Effector CD4-positive, alpha-beta T cell (primary cell): Measurements from ENCODE around the gene PARD3B.

ENCODE experiments used
- DNase-seq: peaks from one replicate; pipeline ENCODE4 v3.0.0-alpha.2; 2020

The PARD3B gene

GRCh38 chr2:205375461-205376448 lies 830.5 kb downstream of the PARD3B start:
- DNase-seq = no peak

- no peak for DNase-seq
Observed at GRCh38 chr2:205377324-205377723, 832.0 kb downstream of the PARD3B start.

DNA sequence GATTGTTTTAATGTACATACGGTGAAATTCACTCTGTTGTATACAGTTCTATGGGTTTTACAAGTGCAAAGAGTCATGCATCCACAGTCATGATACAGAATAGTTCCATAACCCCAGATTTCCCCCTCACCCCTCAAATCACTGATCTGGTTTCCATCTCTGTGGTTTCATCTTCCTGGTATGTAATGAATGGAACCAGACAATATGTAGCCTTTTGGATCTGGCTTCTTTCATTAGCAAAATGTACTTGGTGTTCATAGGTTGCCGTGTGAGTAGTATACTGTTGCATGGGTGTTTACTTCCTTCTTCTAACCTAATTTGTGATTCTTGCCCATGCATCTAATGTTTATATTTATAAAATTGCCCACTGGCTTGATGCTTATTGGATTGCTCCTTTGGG lies 838.3 kb downstream of the PARD3B start:
- DNase-seq = no peak

DNA sequence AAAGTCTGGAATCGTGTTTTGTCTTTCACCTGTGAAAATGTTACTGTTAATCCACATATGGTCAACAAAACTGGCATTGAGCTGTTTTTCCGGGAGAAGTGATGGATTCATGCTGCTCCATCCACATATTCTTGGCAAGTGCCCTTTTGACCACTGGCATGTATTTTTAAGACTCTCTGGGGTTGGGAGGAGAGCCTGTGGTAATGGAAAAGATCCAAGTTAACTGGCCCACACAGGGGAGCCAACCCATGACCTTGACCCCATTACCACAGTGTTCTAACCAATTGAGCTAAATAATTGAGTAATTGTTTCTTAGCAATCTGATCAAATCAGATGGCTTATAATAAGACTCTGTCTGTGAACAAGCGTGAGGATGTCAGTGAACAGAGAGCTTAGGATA lies 840.8 kb downstream of the PARD3B start:
- no peak for DNase-seq

DNA sequence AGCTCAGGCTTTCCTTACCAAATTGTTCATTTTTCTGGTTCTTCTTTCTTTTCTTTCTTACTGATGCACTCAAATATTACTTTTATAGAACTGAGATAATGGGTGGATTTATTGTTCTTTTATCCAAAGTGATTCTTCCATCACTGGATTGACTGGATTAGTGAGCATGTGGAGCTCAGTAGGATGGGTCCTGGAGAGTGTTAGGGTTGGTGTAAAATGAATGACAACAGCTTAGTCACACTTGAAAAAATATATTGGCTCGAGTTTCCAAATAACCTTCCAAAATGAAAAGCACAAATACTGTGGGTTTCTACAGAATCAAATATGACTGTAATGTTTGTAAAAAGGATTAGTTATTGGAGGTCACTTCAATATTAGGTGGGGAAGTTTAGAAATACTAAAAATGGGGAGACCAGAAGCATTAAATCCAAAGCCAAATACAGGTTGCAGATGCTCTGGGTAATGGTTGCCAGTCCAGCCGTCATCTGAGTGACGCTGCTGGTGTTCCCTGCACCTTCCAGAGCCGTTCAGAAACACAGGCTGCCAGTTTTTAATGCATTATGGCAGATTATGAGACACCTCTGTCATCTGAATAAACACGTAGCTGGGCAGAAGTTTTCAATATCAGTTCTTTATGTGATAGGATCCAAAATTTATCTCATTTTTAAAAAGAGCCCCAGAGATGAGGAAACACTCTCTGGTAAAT lies 842.2 kb downstream of the PARD3B start:
- no peak for DNase-seq

GRCh38 chr2:205390866-205391265 lies 845.6 kb downstream of the PARD3B start:
- no peak for DNase-seq

GRCh38 chr2:205401511-205401910 lies 856.2 kb downstream of the PARD3B start:
- no peak for DNase-seq

DNA sequence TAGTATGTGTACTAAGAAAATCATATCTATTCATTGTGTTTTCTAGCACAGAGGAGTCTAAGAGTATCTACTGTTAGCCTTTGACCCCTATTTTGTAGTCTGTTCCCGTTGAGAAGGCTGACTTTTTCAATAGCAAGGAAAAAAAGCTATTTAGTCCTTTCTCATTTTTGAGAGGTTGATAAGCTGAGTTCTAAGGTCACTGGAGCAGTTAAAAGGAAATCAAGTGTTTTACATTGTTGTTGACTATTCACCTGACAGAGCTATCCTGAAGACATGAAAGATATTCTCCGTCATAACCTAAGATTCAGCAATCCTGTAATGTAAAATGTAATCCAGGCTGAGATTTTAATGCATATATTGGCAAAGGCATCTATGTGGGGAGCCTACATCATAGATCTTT lies 856.7 kb downstream of the PARD3B start:
- no peak for DNase-seq

GRCh38 chr2:205403244-205403825 lies 858.1 kb downstream of the PARD3B start:
- no peak for DNase-seq

DNA sequence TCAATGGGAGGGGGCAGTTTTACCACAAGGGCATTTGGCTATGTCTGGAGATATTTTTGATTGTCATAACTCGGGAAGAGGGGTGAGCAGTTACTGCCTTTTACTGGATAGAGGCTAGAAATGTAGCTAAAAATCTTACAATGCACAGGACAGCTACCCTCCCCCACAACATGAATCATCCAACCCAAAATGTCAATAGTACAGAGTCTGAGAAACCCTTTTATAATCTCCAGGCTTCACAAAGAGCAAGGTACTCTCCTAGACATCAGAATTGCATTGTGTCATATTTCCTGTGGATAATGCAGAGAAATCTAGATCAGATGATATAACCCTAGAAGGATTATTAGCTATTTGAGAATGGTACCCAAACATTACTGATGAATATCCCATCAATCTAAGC lies 859.9 kb downstream of the PARD3B start:
- DNase-seq = no peak

DNA sequence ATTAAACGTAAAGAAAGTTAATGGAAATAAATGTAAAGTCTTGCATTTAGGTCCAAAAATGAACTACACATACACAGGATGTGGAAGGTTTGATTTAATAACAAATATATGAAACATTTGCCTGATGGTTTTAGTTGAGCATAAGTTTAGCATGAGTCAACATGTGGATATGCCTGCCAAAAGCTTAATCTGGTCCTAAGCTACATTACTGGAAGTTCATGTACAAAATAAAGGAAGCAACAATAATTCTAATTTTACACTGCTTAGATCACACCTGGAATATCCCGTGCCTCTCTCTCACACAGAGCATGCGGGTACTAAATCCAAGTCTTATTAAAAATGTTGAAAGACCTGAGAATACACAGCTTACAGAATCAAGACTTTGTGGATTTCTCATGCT lies 860.5 kb downstream of the PARD3B start:
- no peak for DNase-seq

- no peak for DNase-seq
Observed at GRCh38 chr2:205407984-205408383, 862.7 kb downstream of the PARD3B start.

DNA sequence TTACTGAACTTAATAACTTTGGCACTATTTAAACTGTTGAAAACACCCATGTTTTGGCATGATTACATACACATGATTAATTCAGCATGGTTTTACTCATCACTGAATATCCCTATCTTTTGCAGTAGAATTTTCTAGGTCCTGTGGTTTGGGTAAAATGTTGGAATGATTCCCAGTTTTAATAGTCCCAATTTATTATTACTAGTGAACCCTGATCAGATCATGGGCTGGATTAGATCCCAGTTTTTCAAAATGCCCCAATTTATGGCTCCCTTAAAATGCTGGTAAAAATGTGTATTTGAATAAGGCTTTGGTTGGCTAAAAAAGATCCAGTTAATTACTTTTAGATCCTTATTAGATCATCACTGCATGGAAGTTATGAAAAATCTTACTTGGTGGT lies 863.4 kb downstream of the PARD3B start:
- no peak for DNase-seq

DNA sequence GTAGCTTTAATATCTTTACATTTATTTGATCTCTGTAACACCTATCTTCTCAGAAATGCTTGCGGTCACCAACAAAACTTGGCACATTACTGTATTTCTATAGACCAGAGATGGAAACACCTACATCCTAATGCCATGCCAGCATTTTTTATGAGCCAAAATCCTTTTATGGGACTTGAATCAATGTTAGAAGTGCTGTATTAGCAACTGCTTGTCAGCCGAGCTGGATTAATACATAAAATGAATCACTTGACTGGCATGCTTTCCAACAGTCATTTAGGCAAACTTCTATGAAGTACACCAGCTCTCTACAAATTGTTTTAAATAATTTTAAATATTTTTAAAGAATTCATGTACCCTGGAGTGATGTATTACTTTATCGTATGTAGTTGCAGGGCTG lies 864.1 kb downstream of the PARD3B start:
- no peak for DNase-seq

DNA sequence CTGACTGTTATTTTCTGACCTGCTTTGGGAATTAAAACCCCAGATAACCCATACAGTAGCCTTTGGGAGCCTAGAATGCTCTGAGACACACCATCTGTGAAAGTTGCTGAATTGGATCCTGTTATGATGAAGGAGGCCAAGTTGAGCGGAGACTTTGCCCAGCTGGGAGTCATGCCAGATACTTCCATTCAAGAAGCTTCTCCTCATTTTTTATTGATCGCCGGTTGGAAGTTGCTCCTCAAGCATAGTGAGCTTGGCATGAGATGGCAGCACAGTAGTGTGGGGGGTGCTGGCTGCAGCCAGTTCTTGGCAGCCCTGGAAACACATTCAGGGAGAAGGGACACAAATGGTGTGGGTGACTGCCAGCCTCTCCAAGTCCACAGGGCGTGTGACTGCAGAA lies 866.3 kb downstream of the PARD3B start:
- no peak for DNase-seq

DNA sequence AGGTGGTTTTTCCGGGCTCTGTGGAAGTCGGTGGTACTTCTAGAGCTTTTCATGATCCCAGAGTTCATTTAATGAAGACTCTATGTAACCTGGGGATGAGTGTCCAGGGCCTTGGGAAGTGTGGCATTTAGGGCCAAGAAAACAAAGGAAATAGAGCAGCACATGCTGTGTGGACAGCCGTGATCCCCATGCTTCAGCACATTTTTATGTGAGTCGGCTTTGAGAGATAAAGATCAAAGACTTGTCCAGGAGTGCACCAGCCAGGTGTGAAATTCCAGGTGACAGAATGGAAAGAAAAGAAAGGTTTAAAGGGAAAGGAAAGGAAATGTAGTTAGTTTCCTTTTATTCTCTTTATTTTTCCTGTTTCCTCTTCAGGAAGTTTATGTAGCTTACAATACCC lies 879.1 kb downstream of the PARD3B start:
- no peak for DNase-seq

DNA sequence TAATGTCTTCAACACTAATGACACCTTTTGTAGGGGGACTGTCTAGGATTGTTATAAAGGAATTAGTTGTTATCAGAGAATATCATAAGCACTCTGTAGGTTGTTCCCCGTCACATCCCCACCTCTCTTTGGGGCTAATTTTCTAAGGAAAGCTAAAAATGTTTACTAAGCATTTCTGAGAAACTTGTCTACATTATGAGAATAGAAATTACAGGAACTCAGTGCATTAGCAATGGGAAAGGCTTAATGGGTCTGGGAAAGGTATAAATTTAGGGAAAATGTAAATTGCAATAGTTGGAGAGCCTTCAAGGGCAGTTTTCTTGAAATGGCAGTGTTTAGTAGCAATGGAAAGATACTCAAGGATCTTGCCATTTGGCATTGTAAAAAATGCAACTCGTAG lies 879.8 kb downstream of the PARD3B start:
- no peak for DNase-seq

DNA sequence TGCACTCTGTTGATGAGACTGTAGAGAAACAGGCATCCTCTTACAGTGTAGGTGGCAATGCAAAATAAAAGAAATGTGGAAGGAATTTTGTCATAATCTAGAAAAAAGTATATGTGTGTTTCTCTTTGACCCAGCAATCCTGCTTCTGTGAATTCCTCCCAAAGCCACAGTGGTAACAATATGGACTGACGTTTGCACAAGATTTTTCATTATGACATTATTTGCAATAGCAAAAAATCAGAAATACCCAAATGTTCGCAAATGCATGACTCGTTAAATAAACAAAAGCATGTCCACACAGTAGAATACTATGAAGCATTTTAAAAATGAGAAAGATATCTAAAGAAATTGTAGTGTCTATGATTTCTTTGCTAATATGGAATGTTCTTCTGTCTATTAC lies 881.8 kb downstream of the PARD3B start:
- no peak for DNase-seq

GRCh38 chr2:205428811-205429210 lies 883.5 kb downstream of the PARD3B start:
- DNase-seq = no peak

GRCh38 chr2:205435970-205436369 lies 890.7 kb downstream of the PARD3B start:
- no peak for DNase-seq

DNA sequence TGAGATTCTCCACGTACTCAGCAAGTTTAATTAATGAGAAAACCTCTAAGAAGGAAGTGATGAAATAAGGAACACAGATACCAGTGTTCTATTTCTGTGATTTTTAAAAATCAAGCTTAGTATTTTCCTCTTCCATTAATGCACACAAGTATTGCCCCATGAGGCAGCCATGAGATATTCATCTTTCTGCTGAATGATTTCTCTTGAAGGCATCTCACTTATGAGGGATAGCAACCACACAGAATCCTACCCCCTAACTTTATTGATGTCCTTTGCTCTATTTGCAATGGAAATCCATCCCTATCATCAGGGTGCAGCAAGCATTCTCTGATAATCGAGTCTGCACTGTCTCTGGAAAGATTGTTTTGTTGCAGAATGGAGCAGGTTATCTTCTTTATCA lies 893.0 kb downstream of the PARD3B start:
- DNase-seq = no peak

DNA sequence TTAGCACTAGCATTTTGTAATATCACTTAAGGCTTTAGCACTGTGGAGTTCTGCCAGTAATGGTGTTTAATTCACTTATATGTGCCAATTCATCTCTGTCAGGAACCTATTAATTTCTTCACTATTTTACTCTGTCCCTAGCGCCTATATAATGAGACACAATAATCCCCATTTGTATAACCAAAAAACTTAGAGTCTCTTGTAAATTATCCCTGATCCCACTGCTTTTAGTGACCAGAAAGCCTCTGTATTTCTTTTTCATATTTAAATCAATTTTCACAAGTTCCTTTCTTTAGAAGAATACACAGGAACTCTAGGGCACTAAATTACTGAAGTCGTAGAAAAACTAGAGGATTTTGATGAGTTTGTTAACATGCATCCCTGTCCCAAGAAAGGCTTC lies 894.3 kb downstream of the PARD3B start:
- no peak for DNase-seq

DNA sequence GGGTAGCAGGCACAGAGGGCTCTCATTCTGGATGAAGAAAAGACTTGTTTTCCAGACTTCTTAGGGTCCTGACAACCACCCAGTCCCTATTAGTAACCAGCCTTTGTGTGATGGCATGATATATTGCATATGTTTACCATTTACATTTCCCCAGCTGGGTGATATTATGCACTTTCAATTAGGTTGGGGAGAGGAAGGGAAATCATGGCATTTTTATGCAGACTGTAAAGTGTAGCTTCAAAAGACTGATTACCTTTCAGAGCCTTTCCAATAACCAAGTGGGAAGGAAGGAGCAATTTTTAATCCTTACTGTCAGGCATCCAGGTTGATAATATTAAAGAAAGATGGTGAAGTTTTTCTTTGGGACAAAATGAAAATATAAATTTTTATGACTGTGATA lies 896.2 kb downstream of the PARD3B start:
- DNase-seq = no peak

DNA sequence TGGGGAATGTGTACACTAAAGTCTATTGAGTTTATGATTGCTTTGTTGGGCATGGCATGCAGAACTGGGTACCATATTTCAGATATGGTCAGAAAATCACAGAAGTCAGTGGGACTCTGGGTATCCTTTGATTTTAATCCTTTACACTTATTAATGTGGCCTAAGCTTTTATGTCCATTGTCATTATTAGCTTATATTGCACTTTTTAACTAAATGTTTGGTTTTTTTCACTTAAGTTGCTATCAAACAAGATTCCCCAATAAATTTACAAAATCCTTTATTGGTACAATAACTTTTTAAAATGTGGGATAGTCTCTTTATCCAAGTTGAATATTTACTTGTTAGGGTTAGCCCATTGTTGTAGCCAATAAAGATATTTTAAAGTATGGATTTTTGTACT lies 902.9 kb downstream of the PARD3B start:
- no peak for DNase-seq
